ENCODE measurements around the gene IL1R1. TPM values are rescaled to one million over a fixed set of nuclear protein-coding genes. Genes with fewer than 3 reads are reported as not detected.

IL1R1 gene
- total and polyA plus RNA-seq, 2 of the 4 experiments (the other 2 are of a cell fraction), result 6.5 to 13.8 TPM

DNA sequence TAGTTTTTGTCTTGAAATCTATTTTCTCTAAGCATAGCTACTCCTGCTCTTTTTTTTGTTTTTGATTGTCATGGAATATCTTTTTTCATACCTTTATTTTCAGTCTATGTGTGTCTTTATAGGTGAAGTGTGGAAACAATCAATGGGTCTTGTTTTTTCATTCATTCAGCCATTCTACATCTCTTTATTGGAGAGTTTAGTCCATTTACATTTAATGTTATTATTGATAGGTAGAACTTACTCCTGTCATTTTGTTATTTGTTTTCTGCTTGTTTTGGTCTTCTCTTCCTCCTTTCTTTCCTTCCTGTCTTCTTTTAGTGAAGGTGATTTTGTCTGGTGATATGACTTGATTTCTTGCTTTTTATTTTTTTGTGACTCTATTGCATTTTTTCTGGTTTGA lies 62.1 kb downstream of the IL1R1 start:
- Histone ChIP-seq H3K4me2 (ENCODE audit: low read depth, low read length) (no peak overlapping the region), H3K9ac (ENCODE audit: low read depth, low read length) (no peak overlapping the region), H4K8ac (ENCODE audit: low read depth in 2 of 2, low read length in 2 of 2) (no peak overlapping the region), H2AK5ac (ENCODE audit: low read depth, low read length) (no peak overlapping the region), H2BK15ac (ENCODE audit: low read depth, low read length) (no peak overlapping the region), H4K5ac (ENCODE audit: low read depth, low read length) (no peak overlapping the region), H2BK5ac (ENCODE audit: low read depth, low read length, poor library complexity, severe bottlenecking) (no peak overlapping the region), H2AFZ (replicated peaks; ENCODE audit: low read length, poor library complexity) (no peak overlapping the region), H2BK120ac (ENCODE audit: low read depth, low read length) (no peak overlapping the region), H3K18ac (ENCODE audit: low read depth, low read length) (no peak overlapping the region), H3K4ac (ENCODE audit: low read depth, low read length) (no peak overlapping the region), H4K91ac (ENCODE audit: insufficient read depth, low read depth, low read length) (no peak overlapping the region), H2AK9ac (replicated peaks; ENCODE audit: low read depth, low read length, poor library complexity) (no peak overlapping the region), H3K14ac (replicated peaks; ENCODE audit: low read depth, low read length) (no peak overlapping the region), H3K9me3 (ENCODE audit: control insufficient read depth, insufficient read depth, low read length) (no peaks in the 10 kb centered on the region), H3K27me3 (ENCODE audit: control insufficient read depth, insufficient read depth, low read length) (no peaks in the 10 kb centered on the region), H3K56ac (ENCODE audit: extremely low read depth, insufficient read depth, low read length) (no peak overlapping the region), H3K4me3 (ENCODE audit: insufficient read depth, low read depth, low read length) (no peak overlapping the region), H3K23ac (ENCODE audit: low read depth, low read length) (no peak overlapping the region), H3K27ac (ENCODE audit: insufficient read depth, low read length) (no peak overlapping the region), H4K20me1 (ENCODE audit: insufficient read depth, low read length) (no peaks in the 10 kb centered on the region), H3K79me1 (ENCODE audit: low read depth in 1 of 2, low read length in 2 of 2) (no peaks in the 10 kb centered on the region), H2BK20ac (ENCODE audit: low read depth, low read length) (no peak overlapping the region), H3K36me3 (ENCODE audit: control insufficient read depth, insufficient read depth, low read length) (no peaks in the 10 kb centered on the region), H3K9me1 (ENCODE audit: insufficient read depth, low read length) (0 out of 2 replicates have a peak, but pooled peaks cover 4% of the 10 kb centered on the region), H3K4me1 (ENCODE audit: control insufficient read depth, insufficient read depth, low read length) (no peaks in the 10 kb centered on the region)
- no peak for ATAC-seq (ENCODE audit: low read depth)
- no peak for DNase-seq
- in situ Hi-C loops (cut with MboI; ENCODE audit: low sequenced_read_pairs) (no loop called here), dilution Hi-C loops (cut with HindIII; ENCODE audit: low sequenced_read_pairs, unreplicated experiment) (no loop called here), intact Hi-C loops (cut with micrococcal nuclease) (no loop called here)
- ChIA-PET POLR2A (ENCODE audit: unreplicated experiment) (no interaction called here), CTCF (no interaction called here)
- TF ChIP-seq FOS (IDR thresholded peaks at IDR 0.05; ENCODE audit: low read depth, low read length) (no peak), MAZ (IDR thresholded peaks at IDR 0.05; ENCODE audit: borderline replicate concordance, low read depth, low read length) (no peak), RFX5 (IDR thresholded peaks at IDR 0.05; ENCODE audit: low read depth, low read length) (no peak), MAFK (IDR thresholded peaks at IDR 0.05; ENCODE audit: low read depth, low read length) (no peak), RAD21 (IDR thresholded peaks at IDR 0.05; ENCODE audit: low read length) (no peak), SMC3 (IDR thresholded peaks at IDR 0.05; ENCODE audit: low read depth, low read length) (no peak), RCOR1 (IDR thresholded peaks at IDR 0.05; ENCODE audit: insufficient replicate concordance, low read length) (no peak), CHD1 (IDR thresholded peaks at IDR 0.05; ENCODE audit: low read depth, low read length) (no peak), POLR2A (IDR thresholded peaks at IDR 0.05; ENCODE audit: low read depth, low read length) (no peak), CEBPB (IDR thresholded peaks at IDR 0.05; ENCODE audit: low read depth, low read length) (no peak), BHLHE40 (IDR thresholded peaks at IDR 0.05; ENCODE audit: low read depth, low read length) (no peak), NFE2L2 (IDR thresholded peaks at IDR 0.05; ENCODE audit: low read depth, low read length) (no peak)
- TF ChIP-seq, protein P1, sequence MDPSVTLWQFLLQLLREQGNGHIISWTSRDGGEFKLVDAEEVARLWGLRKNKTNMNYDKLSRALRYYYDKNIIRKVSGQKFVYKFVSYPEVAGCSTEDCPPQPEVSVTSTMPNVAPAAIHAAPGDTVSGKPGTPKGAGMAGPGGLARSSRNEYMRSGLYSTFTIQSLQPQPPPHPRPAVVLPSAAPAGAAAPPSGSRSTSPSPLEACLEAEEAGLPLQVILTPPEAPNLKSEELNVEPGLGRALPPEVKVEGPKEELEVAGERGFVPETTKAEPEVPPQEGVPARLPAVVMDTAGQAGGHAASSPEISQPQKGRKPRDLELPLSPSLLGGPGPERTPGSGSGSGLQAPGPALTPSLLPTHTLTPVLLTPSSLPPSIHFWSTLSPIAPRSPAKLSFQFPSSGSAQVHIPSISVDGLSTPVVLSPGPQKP (IDR thresholded peaks at IDR 0.05; ENCODE audit: borderline replicate concordance, low read depth, low read length), result no peak
- TF ChIP-seq, protein P2, sequence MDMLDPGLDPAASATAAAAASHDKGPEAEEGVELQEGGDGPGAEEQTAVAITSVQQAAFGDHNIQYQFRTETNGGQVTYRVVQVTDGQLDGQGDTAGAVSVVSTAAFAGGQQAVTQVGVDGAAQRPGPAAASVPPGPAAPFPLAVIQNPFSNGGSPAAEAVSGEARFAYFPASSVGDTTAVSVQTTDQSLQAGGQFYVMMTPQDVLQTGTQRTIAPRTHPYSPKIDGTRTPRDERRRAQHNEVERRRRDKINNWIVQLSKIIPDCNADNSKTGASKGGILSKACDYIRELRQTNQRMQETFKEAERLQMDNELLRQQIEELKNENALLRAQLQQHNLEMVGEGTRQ (IDR thresholded peaks at IDR 0.05; ENCODE audit: low read depth, low read length), result no peak
- no TSS peak for BruUV-seq (replicated peaks)

Data from IMR-90 (cell line).